Loucy (cell line): ENCODE measurements around the gene CP.
"Not testable (repeated sequence)": the region's sequence is repeated elsewhere in the genome, so short reads cannot be mapped to it uniquely, and the experiment has no call there.

Experiments used
- H2AFZ ChIP-seq: fragments of 200-600 bp; sonication (generic); 2 replicates; pipeline ENCODE4 v1.6.0; 2016; ENCODE audit warnings: antibody characterized with exemption, mild to moderate bottlenecking, low read length, moderate library complexity
- H3F3A ChIP-seq: fragments of 200-600 bp; 2 replicates; pipeline ENCODE4 v1.6.0; 2016; ENCODE audit warnings: antibody characterized with exemption, low read depth, mild to moderate bottlenecking
- H3K27me3 ChIP-seq: fragments of 200-600 bp; sonication (generic); 2 replicates; pipeline ENCODE4 v1.6.1; 2014; ENCODE audit warnings: low read length, mild to moderate bottlenecking; ENCODE audit not compliant: insufficient read depth, poor library complexity, severe bottlenecking
- H3K36me3 ChIP-seq: fragments of 200-600 bp; sonication (generic); 2 replicates; pipeline ENCODE4 v1.6.1; 2016; ENCODE audit warnings: low read length; ENCODE audit not compliant: insufficient read depth
- H3K4me1 ChIP-seq: fragments of 200-600 bp; sonication (generic); 2 replicates; pipeline ENCODE4 v1.5.1; 2014; ENCODE audit warnings: low read length, mild to moderate bottlenecking; ENCODE audit not compliant: insufficient read depth, poor library complexity, severe bottlenecking
- H3K4me2 ChIP-seq: fragments of 200-600 bp; sonication (generic); 2 replicates; pipeline ENCODE4 v1.6.0; 2014; ENCODE audit warnings: antibody characterized with exemption, low read length, low read depth, mild to moderate bottlenecking; ENCODE audit not compliant: poor library complexity, severe bottlenecking
- H3K4me3 ChIP-seq: fragments of 200-600 bp; sonication (generic); 2 replicates; pipeline ENCODE4 v1.5.1; 2014; ENCODE audit warnings: low read length, mild to moderate bottlenecking, mixed read lengths; ENCODE audit not compliant: poor library complexity, severe bottlenecking
- H3K79me2 ChIP-seq: fragments of 200-600 bp; sonication (generic); 2 replicates; pipeline ENCODE4 v1.6.1; 2014; ENCODE audit warnings: low read length; ENCODE audit not compliant: insufficient read depth
- H3K9ac ChIP-seq: fragments of 200-600 bp; sonication (generic); 2 replicates; pipeline ENCODE4 v1.6.0; 2014; ENCODE audit warnings: mild to moderate bottlenecking, low read depth, low read length, moderate library complexity; ENCODE audit not compliant: poor library complexity, severe bottlenecking
- H3K9me2 ChIP-seq: fragments of 200-600 bp; sonication (generic); replicated peaks from 2 replicates; pipeline ENCODE4 v1.6.1; 2016; ENCODE audit warnings: low read depth, low read length, mixed read lengths
- H3K9me3 ChIP-seq: fragments of 200-600 bp; sonication (generic); 2 replicates; pipeline ENCODE4 v1.6.1; 2014; ENCODE audit warnings: mild to moderate bottlenecking, antibody characterized with exemption, low read length, low read depth; ENCODE audit not compliant: insufficient read depth
- H4K20me1 ChIP-seq: fragments of 200-600 bp; sonication (generic); 2 replicates; pipeline ENCODE4 v1.6.0; 2014; ENCODE audit warnings: antibody characterized with exemption, low read length, mild to moderate bottlenecking; ENCODE audit not compliant: insufficient read depth, poor library complexity, severe bottlenecking
- EZH2phosphoT487 ChIP-seq: fragments of 200-600 bp; IDR thresholded peaks from 2 replicates; pipeline ENCODE4 v1.6.1; 2018; ENCODE audit warnings: antibody characterized with exemption, mild to moderate bottlenecking, moderate library complexity, borderline replicate concordance
- TF ChIP-seq, protein P1 (sequence below): fragments of 200-600 bp; sonication (generic); conservative IDR thresholded peaks from 2 replicates; pipeline ENCODE4 v1.5.1; 2014; ENCODE audit warnings: mild to moderate bottlenecking, antibody characterized with exemption, low read length

The CP gene

DNA sequence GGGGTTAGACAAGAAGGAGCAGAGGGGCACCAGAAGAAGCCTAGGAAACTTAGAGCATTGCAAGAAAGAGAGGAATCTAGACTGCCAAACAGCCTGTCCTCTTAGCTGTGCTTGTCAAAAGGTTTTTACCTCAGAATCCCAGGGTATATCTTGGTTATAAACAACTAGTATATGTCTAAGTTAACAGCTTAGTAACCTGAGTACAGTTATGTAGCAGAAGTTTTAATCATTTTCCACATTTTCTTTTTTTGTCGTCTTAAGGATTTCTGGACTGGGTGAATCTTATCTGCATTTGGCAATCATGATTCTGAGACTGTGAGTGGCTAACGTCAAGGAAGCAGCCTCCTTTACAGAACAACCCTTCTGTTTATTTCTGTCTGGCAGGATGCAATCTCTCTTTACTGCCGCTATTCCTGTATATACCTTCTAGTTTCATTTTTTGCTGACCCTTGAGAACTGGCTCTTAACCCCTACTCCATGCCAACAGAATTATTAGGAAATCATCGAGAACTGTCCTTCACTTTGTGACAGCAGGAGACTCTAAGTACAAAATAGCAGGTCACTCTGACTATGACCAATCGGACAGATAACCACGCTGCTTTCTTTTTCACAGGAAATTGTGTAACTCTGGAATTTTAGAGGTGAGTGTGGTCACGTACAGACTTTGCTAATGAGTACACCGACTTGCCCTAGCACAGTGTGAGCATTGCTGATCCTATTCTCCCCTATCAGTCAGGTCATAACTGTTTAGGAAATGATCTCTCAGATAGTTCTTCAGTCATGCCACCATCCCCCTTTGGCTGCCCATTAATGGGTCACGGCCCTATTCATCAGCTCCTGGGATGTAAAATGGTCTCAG is 3.3 kb upstream of the CP start:
- Histone ChIP-seq H3F3A (peaks cover 4% of the 10 kb centered on the region; the same call in 1 of the 2 replicates), H3K9me2 (no peaks in the 10 kb centered on the region), H3K4me3 (peak overlapping the region; percentile 67), H3K36me3 (no peaks in the 10 kb centered on the region), H3K4me2 (peak overlapping the region; percentile 72), H3K27me3 (no peaks in the 10 kb centered on the region), H2AFZ (peak overlapping the region; percentile 90), H3K9ac (peak overlapping the region; percentile 42), H3K9me3 (no peaks in the 10 kb centered on the region), H3K4me1 (peaks cover 28% of the 10 kb centered on the region), H4K20me1 (no peaks in the 10 kb centered on the region), H3K79me2 (no peaks in the 10 kb centered on the region)
- TF ChIP-seq EZH2phosphoT487, result no peak
- TF ChIP-seq, protein P1, sequence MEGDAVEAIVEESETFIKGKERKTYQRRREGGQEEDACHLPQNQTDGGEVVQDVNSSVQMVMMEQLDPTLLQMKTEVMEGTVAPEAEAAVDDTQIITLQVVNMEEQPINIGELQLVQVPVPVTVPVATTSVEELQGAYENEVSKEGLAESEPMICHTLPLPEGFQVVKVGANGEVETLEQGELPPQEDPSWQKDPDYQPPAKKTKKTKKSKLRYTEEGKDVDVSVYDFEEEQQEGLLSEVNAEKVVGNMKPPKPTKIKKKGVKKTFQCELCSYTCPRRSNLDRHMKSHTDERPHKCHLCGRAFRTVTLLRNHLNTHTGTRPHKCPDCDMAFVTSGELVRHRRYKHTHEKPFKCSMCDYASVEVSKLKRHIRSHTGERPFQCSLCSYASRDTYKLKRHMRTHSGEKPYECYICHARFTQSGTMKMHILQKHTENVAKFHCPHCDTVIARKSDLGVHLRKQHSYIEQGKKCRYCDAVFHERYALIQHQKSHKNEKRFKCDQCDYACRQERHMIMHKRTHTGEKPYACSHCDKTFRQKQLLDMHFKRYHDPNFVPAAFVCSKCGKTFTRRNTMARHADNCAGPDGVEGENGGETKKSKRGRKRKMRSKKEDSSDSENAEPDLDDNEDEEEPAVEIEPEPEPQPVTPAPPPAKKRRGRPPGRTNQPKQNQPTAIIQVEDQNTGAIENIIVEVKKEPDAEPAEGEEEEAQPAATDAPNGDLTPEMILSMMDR, result no peak

DNA sequence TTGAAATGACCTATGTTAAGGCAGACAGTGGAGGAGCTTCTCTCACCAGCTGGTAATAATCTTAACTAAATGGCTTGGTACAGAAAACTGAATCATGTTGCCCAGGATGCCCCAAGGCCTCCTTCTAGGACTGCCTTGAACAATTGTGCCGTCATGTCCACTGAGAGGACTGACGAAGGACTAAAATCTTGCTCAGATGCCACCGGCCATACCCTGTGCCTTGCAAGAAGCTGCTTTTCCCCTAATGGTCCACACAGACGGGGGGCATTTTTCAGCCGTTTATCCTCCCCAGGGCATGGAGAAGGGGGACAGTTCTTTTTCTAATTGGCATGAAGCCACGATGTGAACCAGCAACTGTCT is 1.8 kb upstream of the CP start:
- TF ChIP-seq, protein P1, result no peak
- TF ChIP-seq EZH2phosphoT487, result no peak
- Histone ChIP-seq H3K4me3 (peak overlapping the region; percentile 52), H3K4me1 (peaks cover 28% of the 10 kb centered on the region), H3K9me2 (no peaks in the 10 kb centered on the region), H3K36me3 (no peaks in the 10 kb centered on the region), H3K9ac (peak overlapping the region; percentile 53), H3K9me3 (no peaks in the 10 kb centered on the region), H3K79me2 (no peaks in the 10 kb centered on the region), H2AFZ (peak overlapping the region; percentile 81), H3K4me2 (peak overlapping the region; percentile 72), H3K27me3 (no peaks in the 10 kb centered on the region), H3F3A (peaks cover 4% of the 10 kb centered on the region; the same call in 1 of the 2 replicates), H4K20me1 (no peaks in the 10 kb centered on the region)

DNA sequence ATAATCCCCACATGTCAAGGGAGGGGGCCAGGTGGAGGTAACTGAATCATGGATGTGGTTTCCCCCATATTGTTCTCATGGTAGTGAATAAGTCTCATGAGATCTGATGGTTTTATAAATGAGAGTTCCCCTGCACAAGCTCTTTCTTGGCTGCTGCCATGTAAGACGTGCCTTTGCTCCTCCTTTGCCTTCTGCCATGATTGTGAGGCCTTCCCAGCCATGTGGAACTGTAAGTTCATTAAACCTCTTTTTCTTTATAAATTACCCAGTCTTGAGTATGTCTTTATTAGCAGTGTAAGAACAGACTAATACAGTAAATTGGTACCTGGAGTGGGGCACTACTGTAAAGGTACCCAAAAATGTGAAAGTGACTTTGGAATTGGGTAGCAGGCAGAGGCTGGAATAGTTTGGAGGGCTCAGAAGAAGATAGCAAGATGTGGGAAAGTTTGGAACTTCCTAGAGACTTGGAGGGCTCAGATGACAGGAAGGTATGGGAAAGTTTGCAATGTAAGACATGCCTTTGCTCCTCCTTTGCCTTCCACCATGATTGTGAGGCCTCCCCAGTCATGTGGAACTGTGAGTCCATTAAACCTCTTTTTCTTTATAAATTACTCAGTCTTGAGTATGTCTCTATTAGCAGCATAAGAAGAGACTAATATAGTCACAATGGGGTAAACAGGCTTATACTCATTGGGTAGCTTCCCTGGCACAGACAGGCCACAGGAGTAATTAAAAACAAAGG is 2.1 kb downstream of the CP start:
- not testable (repeated sequence) for H2AFZ ChIP-seq, H3F3A ChIP-seq, H3K9me2 ChIP-seq, H3K27me3 ChIP-seq, H3K4me3 ChIP-seq, H3K36me3 ChIP-seq, H4K20me1 ChIP-seq, H3K9me3 ChIP-seq, H3K79me2 ChIP-seq, H3K4me2 ChIP-seq, H3K9ac ChIP-seq
- H3K4me1 ChIP-seq, result peaks cover 38% of the 10 kb centered on the region
